ENCODE data around the gene MYD88.
"Not testable (repeated sequence)": the region's sequence is repeated elsewhere in the genome, so short reads cannot be mapped to it uniquely, and the experiment has no call there.

The MYD88 gene

GRCh38 chr3:38142959-38143358, 4.5 kb downstream of the MYD88 start:
- no peak for DNase-seq (ENCODE audit: low spot score)

DNA sequence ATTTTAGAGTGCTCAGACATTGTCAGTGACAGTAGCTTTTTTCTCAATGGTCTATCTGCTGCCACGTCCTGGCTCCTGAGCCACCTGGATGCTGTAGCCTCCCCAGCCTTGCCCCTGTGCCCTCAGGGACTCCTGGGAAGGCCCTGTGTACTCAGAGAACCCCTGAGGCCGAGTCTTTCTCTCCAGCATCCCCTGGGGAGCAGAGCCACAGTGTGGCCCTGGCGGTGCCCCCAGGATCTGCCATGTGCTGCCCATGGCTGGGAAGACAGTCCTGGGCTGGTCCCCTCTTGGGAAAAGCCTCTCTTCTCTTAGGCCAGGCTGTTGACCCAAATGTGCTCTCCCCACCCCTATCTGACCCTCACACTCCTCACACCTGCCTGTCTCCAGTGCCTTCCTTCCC, 5.0 kb downstream of the MYD88 start:
- no peak for DNase-seq (ENCODE audit: low spot score)

GRCh38 chr3:38146504-38146903, 8.0 kb downstream of the MYD88 start:
- DNase-seq (ENCODE audit: low spot score) = no peak

- no peak for DNase-seq (ENCODE audit: low spot score)
Measured at GRCh38 chr3:38147421-38147820, 9.0 kb downstream of the MYD88 start.

DNA sequence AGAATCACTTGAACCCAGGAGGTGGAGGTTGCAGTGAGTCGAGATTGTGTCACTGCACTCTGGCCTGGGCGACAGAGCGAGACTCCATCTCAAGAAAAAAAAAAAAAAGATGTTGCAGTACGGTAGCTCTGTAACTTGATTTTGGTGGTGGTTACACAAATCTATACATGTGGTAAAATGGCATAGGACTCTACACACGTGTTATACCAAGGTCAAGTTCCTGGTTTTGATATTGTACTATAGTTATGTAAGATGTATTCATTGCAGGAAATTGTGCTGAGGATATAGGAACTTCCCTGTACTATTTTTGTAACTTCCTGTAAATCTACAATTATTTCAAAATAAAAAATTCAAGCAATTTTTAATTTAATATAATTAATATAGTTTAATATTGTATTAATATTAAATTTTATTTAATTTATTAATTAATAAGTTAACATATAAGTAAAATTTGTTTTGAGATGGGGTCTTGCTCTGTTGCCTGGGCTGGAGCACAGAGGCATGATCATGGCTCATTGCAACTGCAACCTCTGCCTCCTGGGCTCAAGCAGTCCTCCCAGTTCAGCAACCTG, 9.9 kb downstream of the MYD88 start:
- no peak for DNase-seq (ENCODE audit: low spot score)

- DNase-seq (ENCODE audit: low spot score) = no peak
Measured at GRCh38 chr3:38149708-38150107, 11.2 kb downstream of the MYD88 start.

DNA sequence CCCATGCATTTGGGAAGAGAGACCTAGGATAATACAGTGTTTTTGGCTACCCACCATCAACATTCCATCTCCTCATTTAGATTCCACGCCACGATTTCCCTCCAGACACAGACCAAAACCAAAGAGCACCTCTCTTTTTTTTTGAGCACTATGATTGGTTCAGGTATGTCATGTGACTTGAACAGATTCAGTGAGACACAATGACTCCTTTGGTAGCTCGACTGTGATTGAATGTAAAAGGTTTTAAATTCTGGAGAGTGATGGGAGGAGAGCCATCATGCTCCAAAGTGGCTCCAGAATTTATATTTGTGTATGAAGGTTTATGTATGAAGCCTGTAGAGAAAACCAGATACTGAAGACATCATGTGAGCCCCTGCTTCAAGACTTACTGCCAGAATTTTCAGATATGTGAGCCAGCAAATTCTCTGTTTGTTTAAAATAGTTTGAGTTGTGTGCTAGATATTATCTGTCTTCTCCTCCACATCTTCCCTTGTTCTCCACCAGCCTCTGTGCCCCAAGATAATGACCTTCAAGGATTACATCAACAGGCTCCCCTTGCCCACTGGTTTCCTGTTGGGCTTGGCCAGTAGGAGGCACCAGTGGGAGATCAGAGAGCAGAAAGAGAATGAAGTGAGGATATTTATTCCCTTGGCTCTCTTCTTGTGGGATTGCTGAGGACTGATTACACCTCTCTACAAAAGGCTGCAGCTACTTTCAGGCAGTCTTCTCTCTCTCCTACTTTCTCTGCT, 12.5 kb downstream of the MYD88 start:
- no peak for DNase-seq (ENCODE audit: low spot score)

- peak; percentile 68 for DNase-seq (ENCODE audit: low spot score)
Measured at GRCh38 chr3:38151667-38152265, 13.3 kb downstream of the MYD88 start.

DNA sequence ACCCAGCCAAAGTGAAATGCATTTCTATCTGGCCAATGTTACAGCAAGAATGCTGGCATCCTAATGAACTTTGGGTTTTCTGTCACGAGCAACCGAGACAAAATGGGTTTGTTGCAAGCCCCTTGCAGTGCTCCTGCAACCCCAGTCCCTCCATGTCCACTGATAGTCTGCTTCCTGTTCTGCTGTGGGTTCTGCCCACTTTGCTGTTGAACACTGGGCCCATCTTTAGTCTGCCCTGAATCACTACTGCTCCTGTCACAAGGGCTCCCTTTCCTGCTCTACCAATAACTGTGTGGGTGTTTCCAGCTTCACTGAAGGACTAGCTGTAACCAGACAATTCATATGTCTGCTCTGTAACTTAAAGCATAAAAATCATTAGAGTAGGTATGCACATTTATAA, 14.1 kb downstream of the MYD88 start:
- no peak for DNase-seq (ENCODE audit: low spot score)

DNA sequence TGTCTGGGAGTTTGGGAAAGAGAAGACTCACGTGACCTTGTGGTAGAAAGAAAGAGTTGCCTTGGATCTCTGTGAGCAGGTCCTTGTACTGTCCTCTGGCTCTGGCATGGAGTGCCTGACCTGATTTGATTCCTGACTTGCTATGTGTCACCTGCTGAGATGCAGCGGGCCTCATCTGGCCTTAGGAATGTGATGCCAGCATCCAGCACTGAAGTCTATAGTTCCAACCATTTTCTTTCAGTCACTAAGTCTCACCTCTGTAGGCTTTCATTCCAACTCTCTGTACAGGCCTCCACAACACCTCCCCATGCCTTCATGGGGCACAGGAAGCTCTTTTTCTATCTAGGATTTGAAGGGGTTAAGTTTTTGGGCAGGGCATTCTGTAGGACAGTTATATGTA, 14.8 kb downstream of the MYD88 start:
- no peak for DNase-seq (ENCODE audit: low spot score)

DNA sequence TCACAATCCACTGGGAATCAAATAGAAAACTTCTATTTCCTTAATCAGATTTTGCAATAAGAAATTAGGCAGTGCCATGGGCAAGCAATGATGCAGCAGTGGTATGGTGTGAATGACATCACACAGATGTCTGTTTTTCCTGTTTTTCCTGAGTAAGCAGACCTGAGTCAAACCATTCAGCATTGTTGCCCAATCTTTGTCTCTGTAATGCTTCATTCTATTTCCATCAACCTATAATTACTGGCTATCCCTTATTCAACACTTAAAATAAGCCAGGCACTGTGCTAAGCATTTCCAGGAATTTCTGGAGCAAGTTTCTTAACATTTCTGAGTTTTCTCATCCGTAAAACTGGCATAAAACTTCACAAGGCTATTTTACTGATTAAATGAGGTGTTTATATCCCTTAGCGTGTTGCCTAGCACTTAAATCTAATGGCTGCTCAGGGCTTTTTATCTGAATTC, 15.6 kb downstream of the MYD88 start:
- no peak for DNase-seq (ENCODE audit: low spot score)

DNA sequence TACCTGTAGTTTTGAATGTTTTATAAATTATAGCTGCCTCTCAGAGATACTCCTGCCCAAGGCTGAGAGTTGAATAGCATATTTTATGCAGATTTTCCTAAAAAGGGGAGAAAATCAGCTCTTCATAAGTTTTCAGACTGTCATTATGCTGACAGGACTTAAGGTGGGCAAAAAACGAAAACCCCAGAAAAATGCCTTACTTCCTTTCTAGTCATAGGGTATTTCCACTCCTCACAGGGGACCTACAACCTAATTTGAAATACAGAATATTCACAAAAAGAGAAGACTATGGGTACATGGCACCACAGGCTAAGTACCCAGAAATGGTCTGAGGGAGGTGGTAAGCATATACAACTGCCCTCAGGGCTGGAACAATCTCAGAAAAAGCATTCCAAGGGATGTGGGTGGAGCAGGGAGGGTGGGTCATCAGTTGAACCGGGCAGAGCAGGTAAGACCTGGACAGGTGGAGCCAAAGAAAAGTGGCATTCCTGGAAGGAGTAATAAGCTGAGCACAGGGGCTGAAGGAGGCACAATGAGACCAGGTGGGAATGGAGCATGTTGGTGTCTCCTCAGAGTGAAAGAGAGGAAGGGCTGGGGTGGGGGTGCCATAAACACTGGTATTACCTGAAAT, 16.3 kb downstream of the MYD88 start:
- no peak for DNase-seq (ENCODE audit: low spot score)

- DNase-seq (ENCODE audit: low spot score) = no peak
Measured at GRCh38 chr3:38155825-38156224, 17.4 kb downstream of the MYD88 start.

DNA sequence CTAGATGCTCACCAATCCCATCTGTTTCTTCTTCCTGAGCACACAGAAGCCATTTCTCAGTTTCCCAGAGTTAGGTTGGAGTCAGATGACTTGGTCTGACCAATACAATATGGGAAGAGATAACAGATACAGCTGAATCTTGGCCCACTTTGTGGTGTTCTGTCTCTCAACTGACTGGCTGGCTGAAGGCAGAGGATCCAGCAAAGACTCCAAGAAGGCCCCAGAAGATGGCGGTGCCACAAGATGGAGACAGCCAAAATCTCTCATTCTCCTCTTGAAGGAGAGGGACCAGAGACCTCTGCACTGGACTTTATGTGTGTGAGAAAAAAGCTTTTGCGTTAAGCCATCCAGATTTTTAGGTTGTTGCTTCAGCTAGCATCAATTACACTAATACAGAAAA, 18.7 kb downstream of the MYD88 start:
- DNase-seq (ENCODE audit: low spot score) = no peak

GRCh38 chr3:38157595-38157994, 19.1 kb downstream of the MYD88 start:
- no peak for DNase-seq (ENCODE audit: low spot score)

DNA sequence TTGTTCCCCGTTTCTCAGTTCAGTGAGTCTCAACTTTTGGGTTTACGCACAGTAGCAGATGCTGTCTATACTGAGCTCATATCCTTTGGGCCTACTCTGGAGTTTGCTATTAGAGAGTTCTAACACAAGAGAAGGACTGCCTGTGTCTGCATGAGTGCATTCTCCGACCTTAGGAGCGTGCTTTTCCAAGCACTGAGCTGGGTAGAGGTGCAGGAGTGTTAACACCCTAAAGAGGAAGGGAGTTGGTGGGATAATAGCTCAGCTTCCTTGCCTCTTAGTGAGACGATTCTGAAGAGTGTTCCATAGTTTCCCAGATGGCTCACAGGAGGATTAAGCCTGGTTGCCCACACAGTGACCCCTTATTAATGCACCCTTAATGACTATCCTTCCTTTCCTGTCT, 20.0 kb downstream of the MYD88 start:
- DNase-seq (ENCODE audit: low spot score) = no peak

- DNase-seq (ENCODE audit: low spot score) = not testable (repeated sequence)
Measured at GRCh38 chr3:38160704-38161103, 22.2 kb downstream of the MYD88 start.

DNA sequence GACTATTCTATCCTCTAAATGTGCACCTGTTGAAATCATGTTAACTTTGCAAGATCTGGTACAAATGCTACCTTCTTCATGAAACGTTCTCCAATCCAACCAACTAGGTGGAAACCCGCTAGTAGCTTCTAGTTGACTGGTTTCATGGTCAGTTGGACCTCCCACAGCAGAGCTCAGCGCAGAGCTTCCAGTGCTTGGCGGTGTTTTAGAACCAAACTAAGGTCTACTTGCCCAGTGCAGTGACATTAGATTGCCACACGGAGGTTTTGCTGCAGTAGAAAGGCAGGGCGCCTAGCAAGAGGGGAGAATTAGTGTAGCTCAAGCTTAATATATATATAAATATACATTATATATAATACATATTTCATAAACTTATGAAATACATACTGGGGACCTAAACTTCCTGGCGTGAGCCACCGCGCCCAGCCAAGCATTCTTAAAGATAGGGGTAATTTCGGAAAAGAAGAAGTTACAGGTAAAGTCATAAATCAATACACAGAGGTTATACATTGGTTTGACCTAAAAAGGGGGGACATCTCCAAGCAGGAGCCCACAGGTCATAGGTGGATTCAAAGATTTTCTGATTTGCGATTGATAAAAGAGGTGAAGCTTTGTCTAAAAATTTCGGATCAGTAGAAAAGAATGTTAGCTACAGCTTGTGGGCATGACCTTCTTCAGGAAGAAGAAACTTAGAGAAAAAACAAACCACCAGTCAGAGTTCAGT, 24.8 kb downstream of the MYD88 start:
- DNase-seq (ENCODE audit: low spot score) = no peak

DNA sequence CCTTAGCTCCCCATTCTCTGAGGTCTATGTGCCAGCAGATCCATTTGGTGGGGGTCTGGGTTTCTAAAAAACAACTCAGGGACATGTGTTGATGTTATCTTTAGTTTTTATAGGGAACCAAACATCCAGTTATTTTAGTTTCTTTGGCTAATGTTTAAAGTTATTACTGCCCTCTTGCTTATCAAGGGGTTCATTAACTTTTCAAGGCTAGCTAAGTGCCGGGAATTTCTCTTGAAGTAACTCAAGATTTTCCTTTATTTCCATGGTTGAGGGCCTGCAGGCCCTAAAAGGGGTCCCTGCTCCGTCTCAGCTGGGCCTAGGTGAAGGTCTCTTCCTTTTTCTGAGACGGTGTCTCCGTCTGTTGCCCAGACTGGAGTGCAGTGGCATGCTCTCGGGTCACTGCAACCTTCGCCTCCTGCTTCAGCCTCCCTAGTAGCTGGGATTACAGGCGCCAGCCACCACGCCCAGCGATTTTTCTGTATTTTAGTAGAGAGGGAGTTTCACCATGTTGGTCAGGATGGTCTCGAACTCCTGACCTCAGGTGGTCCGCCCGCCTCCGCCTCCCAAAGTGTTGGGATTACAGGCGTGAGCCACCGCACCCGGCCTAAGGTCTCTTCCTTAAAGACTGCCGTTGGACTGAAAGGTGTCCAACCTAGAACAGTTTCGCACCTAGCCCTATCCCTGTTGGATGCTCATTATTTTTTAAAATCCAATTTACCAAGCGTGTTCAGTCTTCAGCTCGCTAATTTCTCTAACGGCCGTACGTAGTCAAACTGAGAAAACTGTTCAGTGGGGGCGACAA, 25.6 kb downstream of the MYD88 start:
- no peak for DNase-seq (ENCODE audit: low spot score)

DNA sequence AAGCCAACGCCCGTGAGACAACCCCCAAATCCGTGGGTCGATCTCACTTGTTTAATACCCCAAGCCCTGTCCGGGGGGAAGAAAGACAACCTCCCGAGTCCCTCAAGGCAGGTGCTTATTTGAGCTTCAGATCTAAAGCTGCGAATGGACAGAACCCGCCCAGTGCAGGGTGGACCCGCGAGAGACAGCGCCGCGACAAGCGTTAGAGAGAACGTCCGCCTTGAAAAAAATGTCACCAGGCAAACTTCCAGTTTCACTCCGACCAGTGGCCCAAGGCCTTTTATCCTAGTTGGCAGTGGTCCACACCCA, 26.1 kb downstream of the MYD88 start:
- DNase-seq (ENCODE audit: low spot score) = no peak

GRCh38 chr3:38164952-38165721, 26.7 kb downstream of the MYD88 start, which contains the start of gene OXSR1:
OXSR1 (plus strand) TSS chr3:38165537; CDS start chr3:38165877, 340 bp downstream.
- DNase-seq (ENCODE audit: low spot score) = peak; percentile 100
